HEK293T (cell line): ENCODE data around the gene TNNC2.
"Not testable (repeated sequence)": the region's sequence is repeated elsewhere in the genome, so short reads cannot be mapped to it uniquely, and the experiment has no call there.

Source experiments
- CTCF ChIA-PET: fragments of 350-600 bp; formaldehyde crosslinking; extraction: SDS; loops from one replicate; lab custom pipeline; 2021; ENCODE audit warnings: antibody characterized with exemption, inconsistent platforms; lab: Yijun Ruan, JAX
- POLR2A ChIA-PET: fragments of 350-600 bp; formaldehyde crosslinking; extraction: SDS; loops from one replicate; lab custom pipeline; 2020; ENCODE audit warnings: antibody characterized with exemption, inconsistent platforms; lab: Yijun Ruan, JAX
- DNase-seq: peaks from one replicate; pipeline ENCODE4 v3.0.0; 2012; ENCODE audit warnings: mixed read lengths; ENCODE audit errors: extremely low spot score
- ARNT ChIP-seq: fragments of 450-650 bp; IDR thresholded peaks from 2 replicates; pipeline ENCODE4 v1.6.1; 2017; ENCODE audit warnings: mild to moderate bottlenecking
- BHLHE40 ChIP-seq: fragments of 450-650 bp; IDR thresholded peaks from 2 replicates; pipeline ENCODE4 v1.6.1; 2016; ENCODE audit warnings: mild to moderate bottlenecking, moderate library complexity, borderline replicate concordance
- CTBP1 ChIP-seq: fragments of 450-650 bp; IDR thresholded peaks from 2 replicates; pipeline ENCODE4 v1.6.1; 2016; ENCODE audit warnings: borderline replicate concordance
- ELF4 ChIP-seq: fragments of 450-650 bp; IDR thresholded peaks from 2 replicates; pipeline ENCODE4 v1.6.1; 2017; ENCODE audit warnings: antibody characterized with exemption
- FOXA1 ChIP-seq: fragments of 450-650 bp; IDR thresholded peaks from 2 replicates; pipeline ENCODE4 v1.6.1; 2016; ENCODE audit warnings: mild to moderate bottlenecking
- FOXK2 ChIP-seq: fragments of 450-650 bp; IDR thresholded peaks from 2 replicates; pipeline ENCODE4 v1.6.1; 2016; ENCODE audit warnings: mild to moderate bottlenecking
- FOXM1 ChIP-seq: fragments of 450-650 bp; IDR thresholded peaks from 2 replicates; pipeline ENCODE4 v1.6.1; 2017; ENCODE audit warnings: mild to moderate bottlenecking, borderline replicate concordance
- HDGF ChIP-seq: fragments of 450-650 bp; IDR thresholded peaks from 2 replicates; pipeline ENCODE4 v1.6.1; 2017; ENCODE audit warnings: antibody characterized with exemption, borderline replicate concordance
- L3MBTL2 ChIP-seq: fragments of 450-650 bp; conservative IDR thresholded peaks from 2 replicates; pipeline ENCODE4 v1.6.1; 2016; ENCODE audit warnings: mild to moderate bottlenecking
- LEF1 ChIP-seq: fragments of 450-650 bp; IDR thresholded peaks from 2 replicates; pipeline ENCODE4 v1.6.1; 2017; ENCODE audit warnings: mild to moderate bottlenecking, borderline replicate concordance
- NFRKB ChIP-seq: fragments of 450-650 bp; IDR thresholded peaks from 2 replicates; pipeline ENCODE4 v1.6.1; 2016; ENCODE audit warnings: mild to moderate bottlenecking, moderate library complexity
- SP1 ChIP-seq: fragments of 450-650 bp; IDR thresholded peaks from 2 replicates; pipeline ENCODE4 v1.6.1; 2017
- SUZ12 ChIP-seq: fragments of 450-650 bp; IDR thresholded peaks from 2 replicates; pipeline ENCODE4 v1.6.1; 2016; ENCODE audit warnings: mild to moderate bottlenecking
- TARDBP ChIP-seq: fragments of 450-650 bp; IDR thresholded peaks from 2 replicates; pipeline ENCODE4 v1.6.1; 2016
- ZNF384 ChIP-seq: fragments of 450-650 bp; IDR thresholded peaks from 2 replicates; pipeline ENCODE4 v1.6.1; 2016
- TF ChIP-seq, protein P1 (sequence below): fragments of 450-650 bp; IDR thresholded peaks from 2 replicates; pipeline ENCODE4 v1.6.1; 2016

Gene TNNC2

DNA sequence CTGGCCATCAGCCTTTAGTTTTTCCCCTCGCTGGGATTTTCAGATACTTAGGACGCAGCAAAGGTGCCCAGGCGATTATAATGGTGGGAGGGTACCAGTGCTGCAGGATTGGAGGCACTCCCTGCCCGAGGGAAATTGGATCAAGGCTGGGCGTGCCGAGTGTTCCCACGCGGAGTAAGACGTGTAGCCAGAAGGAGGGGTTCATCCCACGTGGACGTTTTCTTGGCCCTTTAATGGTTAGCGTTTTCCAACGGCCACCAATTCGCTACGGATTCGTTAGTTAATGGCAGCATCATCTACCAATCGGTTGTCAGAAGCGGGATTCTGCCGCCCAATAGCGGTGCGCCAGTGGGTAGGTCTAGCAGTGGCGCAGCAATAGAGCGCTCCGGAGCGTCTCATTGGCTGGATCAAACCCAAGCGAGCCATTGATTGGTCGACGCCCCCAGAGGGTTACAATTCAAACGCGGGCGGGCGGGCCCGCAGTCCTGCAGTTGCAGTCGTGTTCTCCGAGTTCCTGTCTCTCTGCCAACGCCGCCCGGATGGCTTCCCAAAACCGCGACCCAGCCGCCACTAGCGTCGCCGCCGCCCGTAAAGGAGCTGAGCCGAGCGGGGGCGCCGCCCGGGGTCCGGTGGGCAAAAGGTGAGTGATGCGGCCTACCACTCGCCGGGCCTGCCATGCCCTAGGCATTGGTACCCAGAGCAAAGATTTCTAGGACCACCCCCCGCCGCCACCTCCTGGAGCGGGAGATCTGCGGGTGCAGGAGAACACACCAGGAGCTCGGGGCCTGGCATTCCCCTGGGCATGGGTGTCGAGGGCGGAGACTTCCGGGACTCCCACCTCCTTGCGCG lies 14.7 kb downstream of the TNNC2 start, which contains the start of gene UBE2C:
Gene UBE2C, plus strand, starts transcription at position 488 of the 849 bp plus-strand sequence. Its CDS starts 52 bp downstream, at position 540.
- ChIA-PET CTCF (interaction anchor here (0.7 kb wide), 1 partner anchor 316 kb away, joined by 3 read pairs; no protein-coding TSS in a partner anchor), POLR2A (interaction anchor here (1.2 to 3.5 kb wide), 6 partner anchors 10 to 122 kb away, joined by 4 to 10 read pairs (median 5); partner anchors contain the start of genes ACOT8, PCIF1, SNX21 and ZSWIM3)
- DNase-seq: peak; percentile 97
- TF ChIP-seq, protein P1, sequence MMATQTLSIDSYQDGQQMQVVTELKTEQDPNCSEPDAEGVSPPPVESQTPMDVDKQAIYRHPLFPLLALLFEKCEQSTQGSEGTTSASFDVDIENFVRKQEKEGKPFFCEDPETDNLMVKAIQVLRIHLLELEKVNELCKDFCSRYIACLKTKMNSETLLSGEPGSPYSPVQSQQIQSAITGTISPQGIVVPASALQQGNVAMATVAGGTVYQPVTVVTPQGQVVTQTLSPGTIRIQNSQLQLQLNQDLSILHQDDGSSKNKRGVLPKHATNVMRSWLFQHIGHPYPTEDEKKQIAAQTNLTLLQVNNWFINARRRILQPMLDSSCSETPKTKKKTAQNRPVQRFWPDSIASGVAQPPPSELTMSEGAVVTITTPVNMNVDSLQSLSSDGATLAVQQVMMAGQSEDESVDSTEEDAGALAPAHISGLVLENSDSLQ: peak; percentile 99
- TF ChIP-seq FOXA1 (no peak), BHLHE40 (no peak), CTBP1 (no peak), L3MBTL2 (peak; percentile 86), TARDBP (no peak), FOXM1 (peak; percentile 100)

DNA sequence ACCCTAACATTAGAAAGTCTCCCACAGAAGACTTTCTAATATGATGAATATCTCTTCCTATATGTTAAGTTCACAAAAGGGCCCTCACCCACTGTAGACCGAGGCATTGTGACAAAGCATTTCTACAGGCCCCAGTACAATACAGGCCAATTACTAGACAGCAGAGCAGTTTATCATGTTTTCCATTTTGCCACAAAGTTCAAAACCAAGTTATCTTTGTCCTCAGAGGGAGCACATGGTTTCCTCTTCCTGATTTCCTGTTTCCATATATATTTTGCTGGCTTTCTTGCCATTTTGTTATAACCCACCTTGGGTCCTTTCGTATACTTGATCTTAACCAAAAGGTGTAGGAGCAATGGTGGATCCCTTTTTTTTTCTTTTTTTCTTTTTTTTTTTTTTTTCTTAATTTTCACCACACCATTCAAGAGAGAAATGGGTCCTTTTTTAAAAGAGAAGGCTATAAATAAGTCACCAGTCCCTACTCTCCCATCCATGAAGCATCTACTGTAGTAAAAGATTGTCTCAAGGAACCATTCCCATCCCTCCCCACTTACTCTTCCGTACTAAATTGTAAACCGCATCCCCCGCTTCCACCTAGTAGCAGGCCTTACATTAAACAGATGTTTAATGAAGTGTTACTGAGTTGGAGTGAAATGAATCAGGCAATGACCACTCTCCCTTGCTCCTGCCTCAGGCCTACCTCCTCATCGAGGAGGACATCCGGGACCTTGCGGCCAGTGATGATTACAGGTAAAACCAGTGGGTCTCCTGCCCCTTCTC lies 16.7 kb downstream of the TNNC2 start:
- POLR2A ChIA-PET: no interaction called here
- TF ChIP-seq SP1: no peak
- TF ChIP-seq CTBP1: no peak

DNA sequence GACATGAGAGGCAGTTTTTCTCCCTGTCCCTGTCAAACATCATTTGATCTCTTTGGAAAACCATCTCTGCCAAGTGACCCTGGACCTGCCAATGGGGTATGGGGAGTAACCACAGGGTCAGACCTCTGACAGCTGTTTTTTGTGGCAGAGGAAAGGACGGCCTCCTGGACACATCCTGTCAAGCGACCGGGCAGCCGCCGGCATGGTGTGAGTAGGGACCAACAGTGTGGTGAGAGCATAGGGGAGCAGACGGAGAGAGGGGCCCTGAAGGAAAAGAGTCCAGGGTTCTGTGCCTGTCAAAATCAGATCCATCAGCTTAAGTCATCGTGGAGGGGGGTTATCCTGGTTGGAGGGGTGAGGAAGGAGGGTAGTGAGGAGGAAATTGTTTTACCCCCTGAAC lies 25.3 kb downstream of the TNNC2 start:
- ChIA-PET POLR2A (interaction anchor here (0.6 kb wide), 1 partner anchor 32 kb away, joined by 5 read pairs; no protein-coding TSS in a partner anchor), CTCF (no interaction called here)
- TF ChIP-seq TARDBP (no peak), SUZ12 (no peak), LEF1 (no peak), FOXM1 (no peak), SP1 (no peak), ARNT (no peak), FOXA1 (no peak), BHLHE40 (no peak), CTBP1 (no peak), NFRKB (no peak), L3MBTL2 (no peak), ZNF384 (no peak), HDGF (no peak), ELF4 (no peak)
- DNase-seq: no peak

More for the DNA sequence above, 16.7 kb downstream of the TNNC2 start:
- DNase-seq: no peak
- CTCF ChIA-PET: no interaction called here

DNA sequence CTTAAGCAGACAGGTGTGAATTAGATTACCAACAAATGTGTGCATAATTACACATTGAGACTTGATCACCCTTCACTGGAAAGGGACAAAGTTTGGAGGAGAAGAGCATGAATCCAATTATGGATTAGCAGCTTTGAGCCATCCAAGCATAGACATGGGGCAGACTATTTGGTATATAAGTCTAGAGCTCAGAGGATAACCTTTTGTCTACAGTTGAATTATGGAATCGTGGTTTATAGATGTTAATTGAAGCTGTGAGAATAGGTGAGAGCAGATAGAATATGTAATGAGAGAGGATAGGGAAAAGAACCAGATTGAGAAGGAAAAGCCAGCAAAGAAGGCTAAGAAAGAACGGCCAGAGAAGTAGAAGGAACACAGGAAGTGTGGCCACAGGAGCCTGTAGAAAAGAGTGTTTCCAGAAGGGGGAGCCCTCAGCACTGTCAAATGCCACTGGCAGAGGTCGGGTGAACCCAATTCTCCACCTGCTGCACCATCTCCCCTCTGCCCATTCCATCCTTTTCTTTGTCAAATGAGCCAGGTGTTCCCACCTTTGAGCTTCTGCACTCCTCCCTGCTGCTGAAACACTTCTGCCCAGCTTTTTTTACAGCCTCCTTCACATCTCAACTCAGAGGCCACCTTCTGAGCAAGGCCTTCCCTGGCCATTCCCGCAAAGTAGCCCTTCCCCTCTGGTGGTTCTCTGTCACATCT lies 28.0 kb downstream of the TNNC2 start:
- CTCF ChIA-PET: interaction anchor here (0.6 to 1.3 kb wide), 7 partner anchors 28 to 426 kb away, joined by 3 read pairs; partner anchors contain the start of gene SNX21
- no peak for TF ChIP-seq ELF4
- TF ChIP-seq FOXM1: no peak
- no peak for TF ChIP-seq FOXK2
- TF ChIP-seq LEF1: no peak
- no peak for TF ChIP-seq BHLHE40
- TF ChIP-seq L3MBTL2: no peak
- TF ChIP-seq, protein P1: no peak
- no peak for TF ChIP-seq CTBP1
- POLR2A ChIA-PET: interaction anchor here (1.0 kb wide), 1 partner anchor 14 kb away, joined by 4 read pairs; the partner anchor contains the start of gene UBE2C
- peak; percentile 68 for DNase-seq

DNA sequence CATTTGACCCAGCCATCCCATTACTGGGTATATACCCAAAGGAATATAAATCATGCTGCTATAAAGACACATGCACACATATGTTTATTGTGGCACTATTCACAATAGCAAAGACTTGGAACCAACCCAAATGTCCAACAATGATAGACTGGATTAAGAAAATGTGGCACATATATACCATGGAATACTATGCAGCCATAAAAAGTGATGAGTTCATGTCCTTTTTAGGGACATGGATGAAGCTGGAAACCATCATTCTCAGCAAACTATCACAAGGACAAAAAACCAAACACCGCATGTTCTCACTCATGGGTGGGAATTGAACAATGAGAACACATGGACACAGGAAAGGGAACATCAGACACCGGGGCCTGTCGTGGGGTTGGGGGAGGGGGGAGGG lies 29.2 kb downstream of the TNNC2 start:
- CTCF ChIA-PET: interaction anchor here (1.0 kb wide), 1 partner anchor 39 kb away, joined by 3 read pairs; no protein-coding TSS in a partner anchor
- POLR2A ChIA-PET, DNase-seq: not testable (repeated sequence)

DNA sequence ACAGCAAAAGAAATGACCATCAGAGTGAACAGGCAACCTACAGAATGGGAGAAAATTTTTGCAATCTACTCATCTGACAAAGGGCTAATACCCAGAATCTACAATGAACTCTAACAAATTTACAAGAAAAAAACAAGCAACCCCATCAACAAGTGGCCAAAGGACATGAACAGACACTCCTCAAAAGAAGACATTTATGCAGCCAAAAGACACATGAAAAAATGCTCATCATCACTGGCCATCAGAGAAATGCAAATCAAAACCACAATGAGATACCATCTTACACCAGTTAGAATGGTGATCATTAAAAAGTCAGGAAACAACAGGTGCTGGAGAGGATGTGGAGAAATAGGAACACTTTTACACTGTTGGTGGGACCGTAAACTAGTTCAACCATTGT lies 29.6 kb downstream of the TNNC2 start:
- DNase-seq, CTCF ChIA-PET, POLR2A ChIA-PET: not testable (repeated sequence)
